Hepatocyte (in vitro differentiated cells): ENCODE measurements around the gene TRAPPC3L. TPM values are rescaled to one million over a fixed set of nuclear protein-coding genes. Genes with fewer than 3 reads are reported as not detected.

Source experiments
- DNase-seq: peaks from one replicate; pipeline ENCODE4 v3.0.0-alpha.2; 2016; ENCODE audit warnings: low spot score
- H2AFZ ChIP-seq: fragments of 200-600 bp; sonication (generic); 2 replicates; pipeline ENCODE4 v1.6.0; 2016; ENCODE audit warnings: antibody characterized with exemption, mild to moderate bottlenecking
- H3K27ac ChIP-seq: fragments of 200-600 bp; sonication (generic); 2 replicates; pipeline ENCODE4 v1.5.1; 2016; ENCODE audit warnings: mild to moderate bottlenecking
- H3K27me3 ChIP-seq: fragments of 200-600 bp; sonication (generic); 2 replicates; pipeline ENCODE4 v1.6.1; 2016
- H3K36me3 ChIP-seq: fragments of 200-600 bp; sonication (generic); replicated peaks from 2 replicates; pipeline ENCODE4 v1.5.1; 2016; ENCODE audit warnings: low read depth; ENCODE audit not compliant: insufficient read depth
- H3K4me1 ChIP-seq: fragments of 200-600 bp; sonication (generic); 2 replicates; pipeline ENCODE4 v1.5.1; 2016; ENCODE audit warnings: mild to moderate bottlenecking, moderate library complexity; ENCODE audit not compliant: insufficient read depth
- H3K4me2 ChIP-seq: fragments of 200-600 bp; sonication (generic); 2 replicates; pipeline ENCODE4 v1.6.0; 2016
- H3K4me3 ChIP-seq: fragments of 200-600 bp; sonication (generic); 2 replicates; pipeline ENCODE4 v1.5.1; 2016; ENCODE audit warnings: mild to moderate bottlenecking
- H3K79me2 ChIP-seq: fragments of 200-600 bp; sonication (generic); 2 replicates; pipeline ENCODE4 v1.6.0; 2017; ENCODE audit warnings: mild to moderate bottlenecking
- H3K9me2 ChIP-seq: fragments of 200-600 bp; sonication (generic); replicated peaks from 2 replicates; pipeline ENCODE4 v1.6.0; 2017; ENCODE audit warnings: mild to moderate bottlenecking; ENCODE audit not compliant: insufficient read depth
- H3K9me3 ChIP-seq: fragments of 200-600 bp; sonication (generic); 2 replicates; pipeline ENCODE4 v1.5.1; 2016; ENCODE audit warnings: low read depth, mild to moderate bottlenecking
- H4K20me1 ChIP-seq: fragments of 200-600 bp; sonication (generic); 2 replicates; pipeline ENCODE4 v1.6.0; 2016; ENCODE audit warnings: mild to moderate bottlenecking; ENCODE audit not compliant: insufficient read depth, poor library complexity, severe bottlenecking
- CTCF ChIP-seq: fragments of 200-600 bp; sonication (generic); IDR thresholded peaks from 2 replicates; pipeline ENCODE4 v1.5.1; 2016; ENCODE audit warnings: antibody characterized with exemption, mild to moderate bottlenecking; ENCODE audit not compliant: poor library complexity
- EZH2 ChIP-seq: fragments of 200-600 bp; sonication (generic); IDR thresholded peaks from 2 replicates; pipeline ENCODE4 v1.6.1; 2016; ENCODE audit warnings: antibody characterized with exemption, mild to moderate bottlenecking, borderline replicate concordance
- EZH2phosphoT487 ChIP-seq: fragments of 200-600 bp; sonication (generic); IDR thresholded peaks from one replicate; pipeline ENCODE4 v1.6.1; 2018; ENCODE audit warnings: antibody characterized with exemption, mild to moderate bottlenecking, low read depth, moderate library complexity; ENCODE audit not compliant: unreplicated experiment, severe bottlenecking
- WGBS: methylation state at CpG from one replicate; pipeline ENCODE4 v1.1.6; 2016; ENCODE audit warnings: low lambda C conversion rate; ENCODE audit errors: missing lambda C conversion rate; 5-methylcytosine and 5-hydroxymethylcytosine counted together
- polyA plus RNA-seq: library from polyadenylated mRNA; unstranded; fragments of >200 nt; fragmentation: Nextera tagmentation; extraction: Ambion mirVana; gene quantifications from 2 replicates; pipeline ENCODE4 v1.2.1, GENCODE V29; 2016
- total RNA-seq: library from RNA; depleted of rRNA; stranded (reverse); fragments of >200 nt; gene quantifications from 2 replicates; pipeline ENCODE4 v1.2.3, GENCODE V29; 2014

TRAPPC3L gene
- total and polyA plus RNA-seq, 2 experiments from 2014 or later = 0.40 to 1.2 TPM

GRCh38 chr6:116458264-116458663 lies 87.2 kb downstream of the TRAPPC3L start:
- 89% methylated on average over 9 of the region's 9 CpGs for WGBS
- no peaks in the 10 kb centered on the region for H3K9me2 ChIP-seq
- H3K4me1 ChIP-seq = peaks cover 5% of the 10 kb centered on the region
- no peaks in the 10 kb centered on the region for H3K79me2 ChIP-seq
- H3K27ac ChIP-seq = no peak overlapping the region
- H4K20me1 ChIP-seq = no peaks in the 10 kb centered on the region
- no peak for TF ChIP-seq EZH2
- TF ChIP-seq EZH2phosphoT487 = no peak
- no peak for TF ChIP-seq CTCF
- no peak overlapping the region for H3K4me3 ChIP-seq
- H3K4me2 ChIP-seq = no peak overlapping the region
- H3K27me3 ChIP-seq = peaks cover 28% of the 10 kb centered on the region
- no peaks in the 10 kb centered on the region for H3K9me3 ChIP-seq
- DNase-seq = no peak
- no peaks in the 10 kb centered on the region for H3K36me3 ChIP-seq
- H2AFZ ChIP-seq = no peak overlapping the region

- TF ChIP-seq EZH2phosphoT487 (no peak), CTCF (no peak), EZH2 (no peak)
Measured at GRCh38 chr6:116456927-116457326, 88.6 kb downstream of the TRAPPC3L start.

GRCh38 chr6:116456106-116456505 lies 89.4 kb downstream of the TRAPPC3L start:
- WGBS = 90% methylated on average over 3 of the region's 3 CpGs
- Histone ChIP-seq H3K9me2 (no peaks in the 10 kb centered on the region), H3K27me3 (peaks cover 15% of the 10 kb centered on the region), H3K27ac (no peak overlapping the region), H4K20me1 (no peaks in the 10 kb centered on the region), H2AFZ (no peak overlapping the region), H3K79me2 (no peaks in the 10 kb centered on the region), H3K36me3 (no peaks in the 10 kb centered on the region), H3K9me3 (no peaks in the 10 kb centered on the region), H3K4me1 (no peaks in the 10 kb centered on the region), H3K4me3 (no peak overlapping the region), H3K4me2 (no peak overlapping the region)
- no peak for TF ChIP-seq EZH2
- no peak for TF ChIP-seq EZH2phosphoT487
- DNase-seq = no peak

More at GRCh38 chr6:116456927-116457326, 88.6 kb downstream of the TRAPPC3L start:
- no peaks in the 10 kb centered on the region for H3K9me3 ChIP-seq
- no peaks in the 10 kb centered on the region for H3K36me3 ChIP-seq
- no peaks in the 10 kb centered on the region for H3K4me1 ChIP-seq
- WGBS = 88% methylated on average over 2 of the region's 2 CpGs
- no peaks in the 10 kb centered on the region for H3K9me2 ChIP-seq
- no peak for DNase-seq
- H3K79me2 ChIP-seq = no peaks in the 10 kb centered on the region
- no peak overlapping the region for H3K4me2 ChIP-seq
- no peak overlapping the region for H3K4me3 ChIP-seq
- H4K20me1 ChIP-seq = no peaks in the 10 kb centered on the region
- no peak overlapping the region for H3K27ac ChIP-seq
- no peak overlapping the region for H2AFZ ChIP-seq
- H3K27me3 ChIP-seq = peaks cover 18% of the 10 kb centered on the region

GRCh38 chr6:116452531-116452930 lies 93.0 kb downstream of the TRAPPC3L start:
- Histone ChIP-seq H3K79me2 (no peaks in the 10 kb centered on the region), H3K9me3 (no peaks in the 10 kb centered on the region), H3K4me1 (peaks cover 4% of the 10 kb centered on the region), H4K20me1 (no peaks in the 10 kb centered on the region), H3K27ac (no peak overlapping the region), H2AFZ (no peak overlapping the region), H3K36me3 (no peaks in the 10 kb centered on the region), H3K4me3 (no peak overlapping the region), H3K9me2 (no peaks in the 10 kb centered on the region), H3K4me2 (no peak overlapping the region), H3K27me3 (no peaks in the 10 kb centered on the region)
- DNase-seq = no peak
- TF ChIP-seq CTCF = no peak
- TF ChIP-seq EZH2 = no peak
- TF ChIP-seq EZH2phosphoT487 = no peak
- WGBS = 96% methylated on average over 2 of the region's 2 CpGs
